HepG2 (cell line): ENCODE data around the gene RSPRY1. TPM values are rescaled to one million over a fixed set of nuclear protein-coding genes. Genes with fewer than 3 reads are reported as not detected.

Source experiments
- ATAC-seq: fragments of 200-7000 bp; cut with Tn5 transposase; 3 replicates; pipeline ENCODE4 v1.9.1; 2020; ENCODE audit warnings: mild to moderate bottlenecking, moderate library complexity
- BruUV-seq: library from RNA; stranded (reverse); fragments of 400-500 nt; replicated peaks from 2 replicates; lab custom pipeline; 2021; lab: Mats Ljungman, UMichigan
- CTCF ChIA-PET: fragments of 300-600 bp; formaldehyde crosslinking; extraction: SDS; loops from one replicate; lab custom pipeline; 2021; ENCODE audit warnings: low total read pairs, inconsistent platforms, low intra/inter-chr PET ratio; lab: Yijun Ruan, JAX
- POLR2A ChIA-PET: fragments of 350-600 bp; sonication (Branson Sonifier 250); formaldehyde crosslinking; loops from one replicate; lab custom pipeline; 2020; ENCODE audit warnings: antibody characterized with exemption, inconsistent platforms; lab: Yijun Ruan, JAX
- DNase-seq: peaks from one replicate; pipeline ENCODE4 v3.0.0-alpha.2; 2015; ENCODE audit warnings: low spot score
- FAIRE-seq: peaks from 3 replicates; lab custom pipeline; 2011; peaks lifted over from hg19 to GRCh38; lab: Jason Lieb, UNC
- H2AFZ ChIP-seq: one replicate; pipeline ENCODE4 v1.6.1; 2011; ENCODE audit warnings: low read length, inconsistent platforms
- H3K27ac ChIP-seq: fragments of 300-600 bp; 3 replicates; pipeline ENCODE4 v1.8.0; 2011; ENCODE audit warnings: mixed run types, mild to moderate bottlenecking, mixed read lengths, low read length, inconsistent platforms; ENCODE audit not compliant: insufficient read depth; ENCODE audit errors: extremely low read length
- H3K27me3 ChIP-seq, 2 experiments: fragments of 200-600 bp in 1 of 2; 2 replicates in 1 of 2; 3 replicates in 1 of 2; pipeline versions ENCODE4 v1.6.0 to v1.8.0; 2011; ENCODE audit warnings: low read length in 2 of 2, mild to moderate bottlenecking in 2 of 2, moderate library complexity in 2 of 2, inconsistent platforms in 1 of 2; ENCODE audit not compliant: insufficient read depth in 2 of 2, control insufficient read depth in 1 of 2
- H3K36me3 ChIP-seq, 2 experiments: fragments of 200-600 bp in 1 of 2; replicated peaks in 1 of 2; 2 replicates in 1 of 2; 3 replicates in 1 of 2; pipeline versions ENCODE4 v1.5.1 to v1.8.0; 2011; ENCODE audit warnings: low read length in 2 of 2, inconsistent platforms in 1 of 2; ENCODE audit not compliant: insufficient read depth in 2 of 2, control insufficient read depth in 1 of 2
- H3K4me1 ChIP-seq: 2 replicates; pipeline ENCODE4 v1.5.1; 2012; ENCODE audit warnings: low read length, inconsistent platforms; ENCODE audit not compliant: insufficient read depth
- H3K4me2 ChIP-seq: 2 replicates; pipeline ENCODE4 v1.6.0; 2011; ENCODE audit warnings: low read depth, low read length, inconsistent platforms
- H3K4me3 ChIP-seq, 3 experiments: fragments of 200-600 bp in 1 of 3; sonication (generic), shearing (Covaris generic) in 1 of 3; replicated peaks in 1 of 3; 2 replicates each; pipeline ENCODE4 v1.5.1; 2011 to 2016; ENCODE audit warnings: low read length in 3 of 3, inconsistent platforms in 2 of 3, low read depth in 2 of 3, mild to moderate bottlenecking in 2 of 3, control low read depth in 1 of 3, mixed read lengths in 1 of 3; ENCODE audit not compliant: insufficient read depth in 1 of 3
- H3K79me2 ChIP-seq: one replicate; pipeline ENCODE4 v1.6.1; 2011; ENCODE audit warnings: low read length, inconsistent platforms; ENCODE audit not compliant: insufficient read depth
- H3K9ac ChIP-seq: 2 replicates; pipeline ENCODE4 v1.6.0; 2011; ENCODE audit warnings: mild to moderate bottlenecking, low read depth, low read length, inconsistent platforms; ENCODE audit not compliant: insufficient read depth
- H3K9me3 ChIP-seq: 2 replicates; pipeline ENCODE4 v1.5.1; 2012; ENCODE audit warnings: mild to moderate bottlenecking, low read length
- H4K20me1 ChIP-seq: 2 replicates; pipeline ENCODE4 v1.6.0; 2011; ENCODE audit warnings: inconsistent platforms, mild to moderate bottlenecking, low read length, moderate library complexity; ENCODE audit not compliant: insufficient read depth
- CBX2 ChIP-seq, 2 experiments: fragments of 200-600 bp in 1 of 2; sonication (generic); formaldehyde crosslinking in 1 of 2; IDR thresholded peaks; 2 replicates each; pipeline versions ENCODE4 v1.7.0 to v1.8.1; 2018 to 2022; ENCODE audit warnings: low read depth in 2 of 2, low read length in 1 of 2, mild to moderate bottlenecking in 1 of 2, missing genetic modification reagents in 1 of 2
- CBX5 ChIP-seq: sonication (generic); formaldehyde crosslinking; IDR thresholded peaks from 2 replicates; pipeline ENCODE4 v1.4.0; 2020; ENCODE audit warnings: missing genetic modification reagents, borderline replicate concordance
- GFI1 ChIP-seq: sonication (generic); formaldehyde crosslinking; IDR thresholded peaks from 2 replicates; pipeline ENCODE4 v1.5.0; 2020; ENCODE audit warnings: missing genetic modification reagents, mild to moderate bottlenecking, borderline replicate concordance
- HIVEP1 ChIP-seq: sonication (generic); formaldehyde crosslinking; IDR thresholded peaks from 2 replicates; pipeline ENCODE4 v1.4.0; 2020; ENCODE audit warnings: mild to moderate bottlenecking, missing genetic modification reagents
- HNF4A ChIP-seq: sonication (generic); formaldehyde crosslinking; IDR thresholded peaks from 2 replicates; pipeline ENCODE4 v1.4.0; 2020; ENCODE audit warnings: missing genetic modification reagents
- RFXAP ChIP-seq: sonication (generic); formaldehyde crosslinking; IDR thresholded peaks from 2 replicates; pipeline ENCODE4 v1.4.0; 2020; ENCODE audit warnings: missing genetic modification reagents, borderline replicate concordance
- ZC3H13 ChIP-seq: sonication (generic); formaldehyde crosslinking; IDR thresholded peaks from 2 replicates; pipeline ENCODE4 v1.8.1; 2023; ENCODE audit warnings: mild to moderate bottlenecking, missing genetic modification reagents, moderate library complexity
- ZFX ChIP-seq: sonication (generic); formaldehyde crosslinking; IDR thresholded peaks from 2 replicates; pipeline ENCODE4 v1.4.0; 2020; ENCODE audit warnings: mild to moderate bottlenecking, low read depth, missing genetic modification reagents, moderate library complexity
- ZNF460 ChIP-seq: sonication (generic); formaldehyde crosslinking; IDR thresholded peaks from 2 replicates; pipeline ENCODE4 v1.5.1; 2020; ENCODE audit warnings: missing genetic modification reagents, mild to moderate bottlenecking, borderline replicate concordance
- ZNF816 ChIP-seq: sonication (generic); formaldehyde crosslinking; IDR thresholded peaks from 2 replicates; pipeline ENCODE4 v1.8.0; 2022; ENCODE audit warnings: missing genetic modification reagents, mild to moderate bottlenecking, borderline replicate concordance
- WGBS: methylation state at CpG from one replicate; pipeline ENCODE4 v1.1.6; 2017; ENCODE audit warnings: low lambda C conversion rate; 5-methylcytosine and 5-hydroxymethylcytosine counted together
- in situ Hi-C: cut with HindIII; loops from 2 replicates; pipeline ENCODE4 v1.10.0; 2017; ENCODE audit warnings: low pct_unique_long_range_greater_than_20kb; ENCODE audit not compliant: extremely low pct_ligation_motif_present
- intact Hi-C: fragments of 100-400 bp; cut with micrococcal nuclease; formaldehyde crosslinking; loops from one replicate; pipeline ENCODE4 v1.10.0; 2022; ENCODE audit not compliant: unreplicated experiment
- polyA plus RNA-seq, 8 experiments: library from polyadenylated mRNA; depleted of rRNA in 3 of 8; stranded (reverse) in 7 of 8; unstranded in 1 of 8; fragments of >200 nt; fragmentation: Illumina TruSeq in 4 of 8; extraction: Trizol in 4 of 8; gene quantifications; 2 replicates each; pipeline versions ENCODE4 v1.2.1 to v1.2.3, GENCODE V29; 2011 to 2016; ENCODE audit warnings: low read depth in 4 of 8, missing spikeins in 1 of 8, mixed read lengths in 1 of 8; ENCODE audit not compliant: insufficient read depth in 1 of 8
- total RNA-seq, 5 experiments: library from RNA; depleted of rRNA; stranded (reverse); fragments of >200 nt; fragmentation: Illumina TruSeq; extraction: Trizol; gene quantifications; 2 replicates each; pipeline ENCODE4 v1.2.3, GENCODE V29; 2016; ENCODE audit warnings: low read depth in 1 of 5
- TF ChIP-seq, protein P1 (sequence below): sonication (generic); formaldehyde crosslinking; IDR thresholded peaks from 2 replicates; pipeline ENCODE4 v1.5.1; 2020; ENCODE audit warnings: missing genetic modification reagents, mild to moderate bottlenecking, borderline replicate concordance
- TF ChIP-seq, protein P2 (sequence below): sonication (generic); formaldehyde crosslinking; IDR thresholded peaks from 2 replicates; pipeline ENCODE4 v1.5.0; 2020; ENCODE audit warnings: missing genetic modification reagents
- TF ChIP-seq, protein P3 (sequence below): sonication (generic); formaldehyde crosslinking; IDR thresholded peaks from 2 replicates; pipeline ENCODE4 v1.5.0; 2020; ENCODE audit warnings: mild to moderate bottlenecking, missing genetic modification reagents, moderate library complexity

RSPRY1 gene
- total and polyA plus RNA-seq, 2 of the 13 experiments (the other 11 are each of a cell fraction or from before 2014, with no cell fraction given) = 53.4 to 61.0 TPM

DNA sequence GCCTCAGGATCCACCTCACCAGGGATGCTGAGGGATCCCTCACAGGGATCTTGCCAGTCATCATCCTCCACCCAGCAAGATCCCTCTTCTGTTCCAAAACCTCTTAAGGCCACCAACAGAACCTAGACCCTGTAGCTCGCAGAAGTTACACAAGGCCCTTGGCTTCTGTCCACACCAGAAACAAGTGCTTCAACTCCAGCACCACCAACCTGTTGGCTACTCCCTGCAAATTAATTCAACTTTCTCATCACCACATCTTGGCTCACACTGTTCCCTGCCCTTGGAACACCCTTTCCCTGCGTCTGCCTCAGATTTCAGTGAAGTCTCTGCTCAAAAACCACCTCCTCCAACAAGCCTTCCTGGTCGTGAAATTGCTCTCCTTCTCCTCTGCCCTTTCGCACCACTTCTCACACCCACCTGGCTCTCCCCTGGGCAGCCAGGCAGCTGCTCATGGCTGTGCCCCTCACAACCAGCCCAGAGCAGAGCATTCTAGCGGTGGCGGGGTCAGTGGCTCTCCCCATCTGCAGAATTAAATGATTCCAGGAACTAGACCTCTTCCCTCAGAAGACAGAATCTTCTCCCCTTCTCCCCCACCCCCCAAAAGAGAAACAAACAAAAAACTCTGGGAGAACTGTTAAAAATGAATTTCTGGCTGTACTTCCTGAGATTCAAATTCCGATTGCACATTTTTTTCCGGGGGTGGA is 96.5 kb downstream of the RSPRY1 start (continued):
- TF ChIP-seq HNF4A (CRISPR knock-in tag) = no peak
- TF ChIP-seq CBX2 (IDR thresholded peaks at IDR 0.05; ENCODE audit: low read depth, low read length) = no peak
- TF ChIP-seq CBX2 (CRISPR knock-in tag; IDR thresholded peaks at IDR 0.05; ENCODE audit: low read depth) = no peak
- TF ChIP-seq, all 625 proteins: peak for 23

DNA sequence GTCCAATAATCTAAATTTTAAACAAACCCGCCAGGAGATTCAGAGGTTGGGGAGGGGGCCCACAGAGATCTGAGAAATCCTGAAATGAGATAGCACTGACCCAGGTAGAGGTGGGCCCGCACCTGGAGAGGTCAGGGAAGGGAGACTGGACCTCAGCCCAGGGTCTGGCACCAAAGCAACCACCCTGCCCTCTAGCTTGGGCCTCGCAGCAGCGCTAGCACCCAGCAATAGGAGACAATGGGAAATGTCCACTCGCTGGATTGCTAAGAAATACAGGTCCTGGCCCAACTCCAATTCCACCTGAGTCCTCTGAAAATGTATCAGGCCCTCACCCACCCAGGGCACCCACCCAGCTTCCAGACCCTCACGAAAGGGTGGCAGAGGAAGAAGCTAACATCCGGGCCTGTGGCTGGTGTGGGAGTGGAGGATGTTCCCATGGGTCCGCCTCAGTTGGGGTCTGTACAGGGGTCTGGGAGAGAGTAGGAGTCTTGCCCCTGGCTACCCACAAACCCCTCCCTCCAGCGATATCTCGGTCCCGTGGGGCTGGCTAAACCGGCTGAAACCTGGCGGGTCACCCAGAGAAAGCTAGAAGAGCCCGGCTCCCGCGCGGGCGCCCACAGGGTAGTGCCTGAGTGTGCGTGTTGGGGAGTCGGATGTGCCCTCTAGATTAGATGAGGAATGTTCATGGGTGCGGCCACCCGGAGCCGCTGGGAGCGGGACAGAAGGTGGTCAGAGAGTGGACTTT is 97.3 kb downstream of the RSPRY1 start:
- POLR2A ChIA-PET = interaction anchor here (0.8 to 3.1 kb wide), 6 partner anchors 10 to 164 kb away, joined by 3 to 14 read pairs (median 6); partner anchors contain the start of genes ARL2BP and CX3CL1
- Histone ChIP-seq H3K4me2 (peak overlapping the region; percentile 89), H3K27ac (peak overlapping the region; percentile 76), H2AFZ (no peak overlapping the region), H3K4me3 (peak overlapping the region; percentile 75 to 91 (median 78)), H4K20me1 (no peaks in the 10 kb centered on the region), H3K27me3 (peaks cover 0 to 4% of the 10 kb centered on the region in 2 experiments; a peak in 1 of 5 replicates), H3K9ac (peak overlapping the region; percentile 78), H3K79me2 (peaks cover 46% of the 10 kb centered on the region), H3K36me3 (no peaks in the 10 kb centered on the region), H3K4me1 (peaks cover 87% of the 10 kb centered on the region), H3K9me3 (no peaks in the 10 kb centered on the region)
- DNase-seq (no peak), ATAC-seq (peak; percentile 43), FAIRE-seq (peak; percentile 75)
- intact Hi-C loops = loop anchor here (5.0 kb wide), 2 partner anchors 96 to 201 kb away; partner anchors contain the start of genes PSME3IP1 and RSPRY1
- CTCF ChIA-PET = no interaction called here
- WGBS = 14% methylated on average over 23 of the region's 24 CpGs
- in situ Hi-C loops = loop anchor here (5.0 kb wide), 1 partner anchor 96 kb away; the partner anchor contains the start of genes PSME3IP1 and RSPRY1
- no TSS peak for BruUV-seq
- TF ChIP-seq ZNF460 (CRISPR knock-in tag) (no peak), ZC3H13 (CRISPR knock-in tag) (peak; percentile 10; the same call in 1 of the 2 replicates), CBX5 (CRISPR knock-in tag) (no peak), GFI1 (0 out of 2 replicates have a peak, but pooled peaks have one; percentile 31), ZNF816 (CRISPR knock-in tag) (0 out of 2 replicates have a peak, but pooled peaks have one; percentile 7), RFXAP (CRISPR knock-in tag) (no peak), HIVEP1 (CRISPR knock-in tag) (peak; percentile 28; the same call in 1 of the 2 replicates), ZFX (CRISPR knock-in tag) (peak; percentile 54), HNF4A (CRISPR knock-in tag) (0 out of 2 replicates have a peak, but pooled peaks have one; percentile 28)
- TF ChIP-seq, protein P1, sequence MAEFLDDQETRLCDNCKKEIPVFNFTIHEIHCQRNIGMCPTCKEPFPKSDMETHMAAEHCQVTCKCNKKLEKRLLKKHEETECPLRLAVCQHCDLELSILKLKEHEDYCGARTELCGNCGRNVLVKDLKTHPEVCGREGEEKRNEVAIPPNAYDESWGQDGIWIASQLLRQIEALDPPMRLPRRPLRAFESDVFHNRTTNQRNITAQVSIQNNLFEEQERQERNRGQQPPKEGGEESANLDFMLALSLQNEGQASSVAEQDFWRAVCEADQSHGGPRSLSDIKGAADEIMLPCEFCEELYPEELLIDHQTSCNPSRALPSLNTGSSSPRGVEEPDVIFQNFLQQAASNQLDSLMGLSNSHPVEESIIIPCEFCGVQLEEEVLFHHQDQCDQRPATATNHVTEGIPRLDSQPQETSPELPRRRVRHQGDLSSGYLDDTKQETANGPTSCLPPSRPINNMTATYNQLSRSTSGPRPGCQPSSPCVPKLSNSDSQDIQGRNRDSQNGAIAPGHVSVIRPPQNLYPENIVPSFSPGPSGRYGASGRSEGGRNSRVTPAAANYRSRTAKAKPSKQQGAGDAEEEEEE = 0 out of 2 replicates have a peak, but pooled peaks have one; percentile 74
- TF ChIP-seq, protein P2, sequence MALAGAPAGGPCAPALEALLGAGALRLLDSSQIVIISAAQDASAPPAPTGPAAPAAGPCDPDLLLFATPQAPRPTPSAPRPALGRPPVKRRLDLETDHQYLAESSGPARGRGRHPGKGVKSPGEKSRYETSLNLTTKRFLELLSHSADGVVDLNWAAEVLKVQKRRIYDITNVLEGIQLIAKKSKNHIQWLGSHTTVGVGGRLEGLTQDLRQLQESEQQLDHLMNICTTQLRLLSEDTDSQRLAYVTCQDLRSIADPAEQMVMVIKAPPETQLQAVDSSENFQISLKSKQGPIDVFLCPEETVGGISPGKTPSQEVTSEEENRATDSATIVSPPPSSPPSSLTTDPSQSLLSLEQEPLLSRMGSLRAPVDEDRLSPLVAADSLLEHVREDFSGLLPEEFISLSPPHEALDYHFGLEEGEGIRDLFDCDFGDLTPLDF (CRISPR knock-in tag) = no peak
- TF ChIP-seq, protein P3, sequence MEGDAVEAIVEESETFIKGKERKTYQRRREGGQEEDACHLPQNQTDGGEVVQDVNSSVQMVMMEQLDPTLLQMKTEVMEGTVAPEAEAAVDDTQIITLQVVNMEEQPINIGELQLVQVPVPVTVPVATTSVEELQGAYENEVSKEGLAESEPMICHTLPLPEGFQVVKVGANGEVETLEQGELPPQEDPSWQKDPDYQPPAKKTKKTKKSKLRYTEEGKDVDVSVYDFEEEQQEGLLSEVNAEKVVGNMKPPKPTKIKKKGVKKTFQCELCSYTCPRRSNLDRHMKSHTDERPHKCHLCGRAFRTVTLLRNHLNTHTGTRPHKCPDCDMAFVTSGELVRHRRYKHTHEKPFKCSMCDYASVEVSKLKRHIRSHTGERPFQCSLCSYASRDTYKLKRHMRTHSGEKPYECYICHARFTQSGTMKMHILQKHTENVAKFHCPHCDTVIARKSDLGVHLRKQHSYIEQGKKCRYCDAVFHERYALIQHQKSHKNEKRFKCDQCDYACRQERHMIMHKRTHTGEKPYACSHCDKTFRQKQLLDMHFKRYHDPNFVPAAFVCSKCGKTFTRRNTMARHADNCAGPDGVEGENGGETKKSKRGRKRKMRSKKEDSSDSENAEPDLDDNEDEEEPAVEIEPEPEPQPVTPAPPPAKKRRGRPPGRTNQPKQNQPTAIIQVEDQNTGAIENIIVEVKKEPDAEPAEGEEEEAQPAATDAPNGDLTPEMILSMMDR (CRISPR knock-in tag) = peak; percentile 42
